CD4-positive, alpha-beta T cell treated with Interleukin-1 beta for 1 hour (primary cell): ENCODE results near the gene NUMB.

Experiments used
- DNase-seq, 2 donors: peaks; one replicate each; pipeline ENCODE4 v3.0.0-alpha.2; 2020 to 2022

Gene NUMB

GRCh38 chr14:73258076-73258475 lies 200.3 kb downstream of the NUMB start:
- no peak for DNase-seq

DNA sequence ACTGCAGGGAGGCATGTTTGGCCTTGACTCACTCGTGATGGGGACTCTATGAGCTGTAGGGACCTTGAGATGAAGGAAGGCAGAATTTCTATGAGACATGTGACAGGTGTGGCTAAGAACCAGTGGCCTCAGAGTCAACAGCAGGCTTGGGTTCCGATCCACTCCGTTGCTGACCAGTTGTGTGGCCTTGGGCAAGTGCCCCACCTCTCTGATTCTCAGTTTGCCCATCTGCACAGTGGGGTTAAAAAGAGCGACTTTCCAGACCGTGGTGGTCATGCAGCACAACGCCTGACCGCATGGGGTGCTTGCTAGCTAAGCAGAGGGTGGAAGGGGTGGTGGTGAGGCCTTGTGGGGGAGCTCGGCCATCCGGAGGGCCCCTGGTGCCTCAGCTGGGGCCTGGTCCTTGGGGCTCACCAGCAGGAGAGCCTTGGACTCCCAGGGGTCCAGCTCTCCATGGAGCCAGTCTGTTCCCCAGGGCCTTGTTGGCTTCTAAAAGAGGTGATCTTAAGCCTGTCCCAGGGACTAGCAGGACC lies 202.6 kb downstream of the NUMB start:
- DNase-seq, result no peak

DNA sequence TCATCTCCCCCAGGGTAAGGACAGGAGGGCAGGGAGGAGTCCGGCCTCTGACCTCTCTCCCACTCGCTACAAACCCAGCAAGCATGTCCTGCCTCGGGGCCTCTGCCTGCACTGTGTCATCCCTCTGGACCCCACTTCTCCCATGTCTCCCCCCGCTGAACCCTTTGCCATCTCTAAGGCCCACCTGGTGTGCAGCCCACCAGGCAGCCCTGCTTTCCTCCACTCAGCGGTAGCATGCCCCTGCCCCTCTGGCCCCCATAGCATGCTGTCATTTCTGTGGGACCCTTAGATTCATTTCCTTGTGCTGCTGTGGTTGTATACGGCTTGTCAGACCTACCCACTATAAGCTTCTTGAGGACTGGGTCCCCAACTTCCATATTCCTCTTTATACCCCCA lies 203.3 kb downstream of the NUMB start:
- no peak for DNase-seq

DNA sequence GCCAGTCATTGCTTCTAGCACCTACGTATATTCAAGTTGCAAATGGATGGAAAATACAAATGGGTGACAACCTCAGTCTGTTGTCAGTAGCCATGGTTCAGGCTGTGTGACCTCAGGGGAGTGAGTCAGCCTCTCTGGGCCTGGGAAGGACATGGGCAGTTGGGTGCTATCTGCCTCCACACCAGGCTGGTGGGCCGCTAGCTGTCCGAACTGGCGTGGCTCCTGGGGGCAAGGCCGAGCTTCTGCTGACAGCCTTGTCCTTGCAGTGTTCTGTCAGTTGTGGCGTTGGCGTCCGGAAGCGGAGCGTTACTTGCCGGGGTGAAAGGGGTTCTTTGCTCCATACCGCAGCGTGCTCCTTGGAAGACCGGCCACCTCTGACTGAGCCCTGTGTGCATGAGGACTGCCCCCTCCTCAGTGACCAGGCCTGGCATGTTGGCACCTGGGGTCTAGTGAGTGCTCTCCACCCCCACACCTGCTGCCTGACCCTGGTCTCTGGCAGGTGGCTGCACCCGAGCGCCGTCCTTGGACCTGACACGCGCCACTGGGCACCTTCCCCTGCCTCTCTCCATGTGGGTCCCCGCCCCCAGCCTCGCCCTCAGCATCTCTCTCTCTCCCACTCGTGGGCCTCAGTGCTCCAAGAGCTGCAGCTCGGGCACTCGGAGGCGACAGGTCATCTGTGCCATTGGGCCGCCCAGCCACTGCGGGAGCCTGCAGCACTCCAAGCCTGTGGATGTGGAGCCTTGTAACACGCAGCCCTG lies 203.9 kb downstream of the NUMB start:
- no peak for DNase-seq

DNA sequence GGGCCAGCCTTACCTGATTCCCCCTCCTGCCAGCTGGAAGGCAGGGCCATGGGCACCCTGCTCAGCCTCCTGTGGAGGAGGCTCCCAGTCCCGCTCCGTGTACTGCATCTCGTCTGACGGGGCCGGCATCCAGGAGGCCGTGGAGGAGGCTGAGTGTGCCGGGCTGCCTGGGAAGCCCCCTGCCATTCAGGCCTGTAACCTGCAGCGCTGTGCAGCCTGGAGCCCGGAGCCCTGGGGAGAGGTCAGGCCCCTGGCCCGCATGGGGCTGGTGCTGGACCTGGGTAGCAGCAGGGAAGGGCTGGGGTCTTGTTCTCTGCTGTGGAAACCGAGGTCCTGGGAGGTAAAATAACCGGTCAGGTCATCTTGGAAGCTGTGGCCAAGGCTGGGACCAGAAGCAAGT lies 204.6 kb downstream of the NUMB start:
- DNase-seq, result no peak

DNA sequence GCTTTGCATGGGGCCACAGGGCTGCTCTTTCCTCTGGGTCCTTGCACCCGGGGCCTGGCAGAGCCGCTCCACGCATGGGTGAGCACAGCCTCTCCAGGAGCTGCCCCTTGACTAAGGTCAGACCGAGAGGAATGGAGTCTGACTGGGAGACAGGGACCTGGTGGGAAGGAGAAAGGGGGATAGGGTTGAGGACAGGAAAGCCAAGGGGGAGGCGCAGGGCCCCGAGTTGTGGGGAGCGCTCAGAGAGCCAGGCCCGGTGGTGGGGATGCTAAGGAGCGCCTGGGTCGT lies 205.1 kb downstream of the NUMB start:
- no peak for DNase-seq

GRCh38 chr14:73252491-73253322 lies 205.6 kb downstream of the NUMB start:
- DNase-seq, result no peak

GRCh38 chr14:73251516-73252215 lies 206.7 kb downstream of the NUMB start:
- no peak for DNase-seq

- DNase-seq, result no peak
Measured at GRCh38 chr14:73250781-73251500, 207.4 kb downstream of the NUMB start.

DNA sequence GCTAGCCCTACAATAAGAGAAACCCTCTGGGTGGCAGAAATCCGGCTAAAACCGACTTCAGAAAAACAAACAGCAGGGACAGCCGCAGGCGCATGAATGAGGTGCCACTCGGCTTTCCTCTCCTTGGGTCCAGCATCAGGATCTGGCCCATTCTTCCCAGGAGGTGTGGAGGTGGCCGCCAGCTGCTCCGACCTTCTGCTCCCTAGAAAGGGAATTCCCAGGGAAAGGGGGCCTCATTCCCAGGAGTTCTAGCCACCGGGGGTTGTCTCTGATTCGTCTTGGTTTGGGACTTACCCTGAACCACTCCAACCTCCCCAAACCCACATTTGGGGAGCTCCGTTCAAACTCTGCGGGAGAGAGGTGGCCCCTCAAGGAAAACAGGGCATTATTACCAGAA lies 208.0 kb downstream of the NUMB start:
- no peak for DNase-seq

- DNase-seq, result no peak
Measured at GRCh38 chr14:73249564-73250316, 208.6 kb downstream of the NUMB start.

GRCh38 chr14:73249108-73249507 lies 209.2 kb downstream of the NUMB start:
- no peak for DNase-seq

GRCh38 chr14:73248108-73248868 lies 210.1 kb downstream of the NUMB start:
- DNase-seq, result no peak

- DNase-seq, result no peak
Measured at GRCh38 chr14:73246387-73247150, 211.8 kb downstream of the NUMB start.

DNA sequence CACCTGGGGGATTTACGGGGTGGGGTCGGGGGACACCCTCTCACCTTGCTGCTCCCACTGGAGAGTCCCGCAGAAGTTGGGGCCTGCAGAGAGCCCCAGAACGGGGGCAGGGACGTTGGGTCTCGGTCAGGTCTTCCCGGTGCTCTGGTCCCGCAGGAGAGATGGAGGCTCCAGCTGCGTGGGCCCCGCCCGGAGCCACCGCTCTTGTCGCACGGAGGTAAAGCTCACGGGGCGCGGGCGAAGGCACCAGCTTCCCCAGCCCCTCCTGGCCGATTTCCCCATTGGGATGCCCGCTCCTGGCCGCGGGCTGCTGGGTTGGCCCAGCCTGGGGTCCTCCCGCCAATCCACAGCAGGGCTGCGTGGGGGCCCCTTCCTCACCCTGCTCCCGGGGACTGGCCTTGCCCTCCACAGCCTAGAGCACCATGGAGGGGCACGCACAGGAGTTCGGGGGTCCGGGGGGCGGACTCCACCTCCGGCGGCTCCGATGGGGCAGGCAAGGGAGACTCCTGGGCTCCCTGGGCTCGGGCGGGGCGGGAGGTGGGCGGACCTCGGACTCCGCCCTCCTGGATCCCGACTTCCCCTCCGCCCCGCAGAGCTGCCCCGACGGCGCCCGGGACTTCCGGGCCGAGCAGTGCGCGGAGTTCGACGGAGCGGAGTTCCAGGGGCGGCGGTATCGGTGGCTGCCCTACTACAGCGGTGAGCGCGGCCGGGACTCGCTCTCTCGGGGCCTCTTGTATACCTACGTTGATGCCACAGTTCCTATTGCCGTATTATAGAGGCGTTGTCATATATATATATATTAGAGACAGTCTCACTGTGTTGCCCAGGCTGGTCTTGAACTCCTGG lies 212.6 kb downstream of the NUMB start:
- DNase-seq, result peak; percentile 44 to 65

DNA sequence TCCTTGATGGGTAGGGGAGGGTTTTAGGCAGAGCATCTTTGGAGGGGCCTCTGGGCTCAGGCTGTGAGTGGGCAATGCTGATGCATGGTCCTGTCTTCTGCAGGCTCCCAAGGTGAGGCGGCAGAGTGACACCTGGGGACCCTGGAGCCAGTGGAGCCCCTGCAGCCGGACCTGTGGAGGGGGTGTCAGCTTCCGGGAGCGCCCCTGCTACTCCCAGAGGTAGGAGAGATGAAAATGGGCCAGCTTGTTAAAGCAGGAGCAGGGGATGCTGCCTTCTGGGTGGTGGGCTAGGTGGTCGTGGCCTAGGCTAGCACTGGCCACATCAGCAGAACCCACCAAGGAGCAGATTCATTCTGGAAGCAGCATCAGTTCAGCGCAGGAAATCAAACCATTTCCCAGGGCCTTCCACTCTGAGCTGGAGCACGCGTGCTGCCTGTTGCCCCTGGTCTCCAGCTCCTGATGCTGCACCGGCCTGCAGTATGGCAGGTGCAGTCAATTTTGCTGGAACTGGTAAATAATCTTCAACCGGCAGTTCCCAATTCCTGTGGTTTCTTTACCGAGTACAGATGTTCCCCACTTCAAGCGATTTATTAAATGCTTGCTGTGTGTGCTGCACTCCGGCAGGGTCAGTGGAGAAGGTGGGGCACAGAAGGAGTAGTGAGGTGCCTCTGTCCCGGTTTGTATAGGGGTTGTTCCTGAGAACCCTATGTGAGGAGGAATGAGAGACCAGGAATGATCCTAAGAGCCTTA lies 213.6 kb downstream of the NUMB start:
- DNase-seq, result no peak

DNA sequence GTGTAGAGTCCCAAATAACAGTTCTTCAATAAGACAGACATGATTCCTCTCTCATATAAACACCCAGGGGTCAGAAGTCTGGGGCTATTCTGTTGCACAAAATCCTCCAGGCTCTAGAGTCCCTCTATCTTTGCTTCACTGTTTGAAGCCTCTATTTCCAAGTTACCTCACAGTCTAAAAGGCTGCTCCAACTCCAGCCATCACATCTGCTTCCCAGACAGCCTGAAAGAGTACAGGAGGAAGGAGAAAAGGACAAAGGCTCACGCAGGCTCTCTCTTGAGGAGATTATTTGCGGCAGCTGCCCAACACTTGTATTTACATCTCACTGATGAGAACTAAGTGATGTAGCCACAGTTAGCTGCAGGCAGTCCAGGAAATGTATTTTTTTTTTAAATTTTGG lies 214.6 kb downstream of the NUMB start:
- no peak for DNase-seq

DNA sequence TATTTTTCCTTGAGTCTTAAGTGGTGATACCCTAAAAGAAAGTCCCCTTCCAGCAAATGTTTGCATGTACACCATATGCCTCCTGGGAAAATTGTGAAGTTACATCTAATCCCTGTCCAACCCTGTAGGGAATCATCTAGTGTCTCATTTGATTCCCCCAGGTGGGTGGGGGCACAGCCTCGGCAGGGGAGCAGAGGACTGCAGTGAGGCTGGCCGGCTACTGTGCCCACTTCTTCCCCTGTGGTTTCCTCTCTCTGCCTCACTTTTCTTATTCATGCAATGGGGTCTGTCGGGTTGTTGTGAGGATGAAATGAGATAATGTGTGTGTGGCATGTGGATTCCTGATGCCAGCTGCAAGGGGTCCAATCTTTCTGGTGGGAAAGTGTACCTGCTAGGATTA lies 215.0 kb downstream of the NUMB start:
- DNase-seq, result no peak

DNA sequence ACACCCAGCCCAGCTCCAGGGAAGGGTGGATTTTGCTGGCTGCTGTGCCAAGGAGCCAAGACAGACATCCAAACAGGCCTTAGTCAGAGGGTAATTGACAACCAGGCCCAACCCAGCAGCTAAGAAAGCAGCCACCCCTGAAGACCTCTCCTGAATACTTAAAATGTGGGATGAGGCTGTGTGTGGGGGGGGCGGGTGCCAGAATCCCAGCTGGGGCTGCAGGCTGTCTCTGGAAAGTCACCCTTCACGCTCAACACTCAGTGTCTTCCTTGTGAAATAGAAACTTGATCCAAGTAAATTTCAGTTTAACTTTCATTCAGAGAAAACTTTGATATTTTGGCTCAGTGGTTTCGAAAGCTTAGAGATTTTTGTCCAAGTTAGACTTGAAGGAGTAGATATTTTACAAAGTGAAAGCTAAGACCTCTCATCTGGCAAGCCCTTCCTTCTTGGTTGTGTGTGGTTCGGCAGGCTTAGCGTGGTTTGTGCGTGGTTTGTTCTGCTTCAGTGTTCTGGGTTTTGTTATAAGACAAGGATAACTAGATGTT lies 215.9 kb downstream of the NUMB start:
- DNase-seq, result no peak
